ENCODE data around the gene FLYWCH2.

The FLYWCH2 gene

DNA sequence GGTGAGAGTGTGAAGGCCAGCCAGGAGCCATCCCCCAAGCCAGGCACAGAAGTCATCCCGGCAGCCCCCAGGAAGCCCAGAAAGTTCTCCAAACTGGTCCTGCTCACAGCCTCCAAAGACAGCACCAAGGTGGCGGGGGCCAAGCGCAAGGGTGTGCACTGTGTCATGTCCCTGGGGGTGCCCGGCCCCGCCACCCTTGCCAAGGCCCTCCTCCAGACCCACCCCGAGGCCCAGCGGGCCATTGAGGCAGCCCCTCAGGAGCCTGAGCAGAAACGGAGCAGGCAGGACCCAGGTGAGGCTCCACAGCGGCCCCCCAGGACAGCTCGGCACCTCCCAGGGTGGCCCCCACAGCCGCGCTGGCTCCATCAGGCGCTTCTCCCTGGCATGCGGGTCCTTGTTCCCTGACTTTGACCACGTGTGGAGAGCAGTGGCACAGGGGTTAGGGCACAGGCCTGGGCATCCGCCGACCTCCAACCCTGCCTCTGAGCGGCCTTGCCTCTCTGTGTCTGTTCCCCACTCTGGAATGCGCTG is 13.5 kb downstream of the FLYWCH2 start:
- ChIA-PET CTCF (interaction anchor here (0.6 to 1.7 kb wide), 3 partner anchors 22 to 30 kb away, joined by 3 to 6 read pairs (median 3); no protein-coding TSS in a partner anchor), POLR2A (interaction anchor here (0.5 to 1.9 kb wide), 3 partner anchors 9 to 46 kb away, joined by 4 to 10 read pairs (median 7); partner anchors contain the start of gene FLYWCH2)
- Histone ChIP-seq H3K9me3 (ENCODE audit: control insufficient read depth, insufficient read depth, low read depth, low read length) (no peaks in the 10 kb centered on the region), H3K4me3 (ENCODE audit: low read depth, low read length) (no peak overlapping the region), H3K4me1 (ENCODE audit: control insufficient read depth, insufficient read depth, low read length) (no peaks in the 10 kb centered on the region), H3K27ac (ENCODE audit: extremely low read depth, low read depth, low read length) (no peak overlapping the region), H3K36me3 (ENCODE audit: control insufficient read depth in 2 of 2, insufficient read depth in 1 of 2, low read length in 2 of 2) (peaks cover 0 to 35% of the 10 kb centered on the region in 2 experiments; a peak in 1 of 3 replicates)
- no peak for TF ChIP-seq KLF8 (tag by site-specific recombination; IDR thresholded peaks at IDR 0.05)
- no peak for TF ChIP-seq ZNF398 (tag by site-specific recombination; IDR thresholded peaks at IDR 0.05)
- TF ChIP-seq ZNF169 (tag by site-specific recombination; IDR thresholded peaks at IDR 0.05), result no peak
- TF ChIP-seq ZNF530 (tag by site-specific recombination; IDR thresholded peaks at IDR 0.05; ENCODE audit: low read depth), result no peak
- no peak for TF ChIP-seq ZNF221 (tag by site-specific recombination; IDR thresholded peaks at IDR 0.05; ENCODE audit: borderline replicate concordance)
- no peak for TF ChIP-seq ZNF701 (tag by site-specific recombination; IDR thresholded peaks at IDR 0.05)

- TF ChIP-seq ZNF677 (tag by site-specific recombination; IDR thresholded peaks at IDR 0.05) (no peak), GLIS1 (tag by site-specific recombination; IDR thresholded peaks at IDR 0.05) (peak; percentile 97), GLI4 (tag by site-specific recombination; IDR thresholded peaks at IDR 0.05) (no peak), ZNF768 (tag by site-specific recombination; IDR thresholded peaks at IDR 0.05) (no peak), SCRT2 (tag by site-specific recombination; IDR thresholded peaks at IDR 0.05) (no peak), ZIC2 (tag by site-specific recombination; IDR thresholded peaks at IDR 0.05) (peak; percentile 39), ZFP69B (tag by site-specific recombination; IDR thresholded peaks at IDR 0.05) (no peak)
- TF ChIP-seq, protein P1, sequence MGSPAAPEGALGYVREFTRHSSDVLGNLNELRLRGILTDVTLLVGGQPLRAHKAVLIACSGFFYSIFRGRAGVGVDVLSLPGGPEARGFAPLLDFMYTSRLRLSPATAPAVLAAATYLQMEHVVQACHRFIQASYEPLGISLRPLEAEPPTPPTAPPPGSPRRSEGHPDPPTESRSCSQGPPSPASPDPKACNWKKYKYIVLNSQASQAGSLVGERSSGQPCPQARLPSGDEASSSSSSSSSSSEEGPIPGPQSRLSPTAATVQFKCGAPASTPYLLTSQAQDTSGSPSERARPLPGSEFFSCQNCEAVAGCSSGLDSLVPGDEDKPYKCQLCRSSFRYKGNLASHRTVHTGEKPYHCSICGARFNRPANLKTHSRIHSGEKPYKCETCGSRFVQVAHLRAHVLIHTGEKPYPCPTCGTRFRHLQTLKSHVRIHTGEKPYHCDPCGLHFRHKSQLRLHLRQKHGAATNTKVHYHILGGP (tag by site-specific recombination; IDR thresholded peaks at IDR 0.05), result no peak
- TF ChIP-seq, protein P2, sequence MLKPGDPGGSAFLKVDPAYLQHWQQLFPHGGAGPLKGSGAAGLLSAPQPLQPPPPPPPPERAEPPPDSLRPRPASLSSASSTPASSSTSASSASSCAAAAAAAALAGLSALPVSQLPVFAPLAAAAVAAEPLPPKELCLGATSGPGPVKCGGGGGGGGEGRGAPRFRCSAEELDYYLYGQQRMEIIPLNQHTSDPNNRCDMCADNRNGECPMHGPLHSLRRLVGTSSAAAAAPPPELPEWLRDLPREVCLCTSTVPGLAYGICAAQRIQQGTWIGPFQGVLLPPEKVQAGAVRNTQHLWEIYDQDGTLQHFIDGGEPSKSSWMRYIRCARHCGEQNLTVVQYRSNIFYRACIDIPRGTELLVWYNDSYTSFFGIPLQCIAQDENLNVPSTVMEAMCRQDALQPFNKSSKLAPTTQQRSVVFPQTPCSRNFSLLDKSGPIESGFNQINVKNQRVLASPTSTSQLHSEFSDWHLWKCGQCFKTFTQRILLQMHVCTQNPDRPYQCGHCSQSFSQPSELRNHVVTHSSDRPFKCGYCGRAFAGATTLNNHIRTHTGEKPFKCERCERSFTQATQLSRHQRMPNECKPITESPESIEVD (tag by site-specific recombination; IDR thresholded peaks at IDR 0.05), result no peak
- H3K36me3 ChIP-seq (ENCODE audit: control insufficient read depth in 2 of 2, insufficient read depth in 1 of 2, low read length in 2 of 2), result peaks cover 0 to 35% of the 10 kb centered on the region in 2 experiments; a peak in 1 of 3 replicates
- ChIA-PET CTCF (interaction anchor here (0.6 to 1.7 kb wide), 4 partner anchors 10 to 30 kb away, joined by 3 to 6 read pairs (median 4); no protein-coding TSS in a partner anchor), POLR2A (interaction anchor here (0.5 to 1.9 kb wide), 3 partner anchors 8 to 45 kb away, joined by 4 to 10 read pairs (median 7); partner anchors contain the start of gene FLYWCH2)
- no peaks in the 10 kb centered on the region for H3K4me1 ChIP-seq (ENCODE audit: control insufficient read depth, insufficient read depth, low read length)
- H3K4me3 ChIP-seq (ENCODE audit: low read depth, low read length), result no peak overlapping the region
- H3K27ac ChIP-seq (ENCODE audit: extremely low read depth, low read depth, low read length), result no peak overlapping the region
- H3K9me3 ChIP-seq (ENCODE audit: control insufficient read depth, insufficient read depth, low read depth, low read length), result no peaks in the 10 kb centered on the region
Observed at GRCh38 chr16:2897110-2897509, 14.1 kb downstream of the FLYWCH2 start.

Data from HEK293 (cell line).